Erythroblast (primary cell): Measurements from ENCODE around the gene NCBP3.

Experiments
- GATA1 ChIP-seq: IDR thresholded peaks from 2 replicates; pipeline ENCODE4 v1.6.1; 2011; ENCODE audit warnings: low read depth, mild to moderate bottlenecking, control low read depth, low read length, moderate library complexity
- POLR2A ChIP-seq: IDR thresholded peaks from 2 replicates; pipeline ENCODE4 v1.6.1; 2011; ENCODE audit warnings: mild to moderate bottlenecking, low read length

DNA sequence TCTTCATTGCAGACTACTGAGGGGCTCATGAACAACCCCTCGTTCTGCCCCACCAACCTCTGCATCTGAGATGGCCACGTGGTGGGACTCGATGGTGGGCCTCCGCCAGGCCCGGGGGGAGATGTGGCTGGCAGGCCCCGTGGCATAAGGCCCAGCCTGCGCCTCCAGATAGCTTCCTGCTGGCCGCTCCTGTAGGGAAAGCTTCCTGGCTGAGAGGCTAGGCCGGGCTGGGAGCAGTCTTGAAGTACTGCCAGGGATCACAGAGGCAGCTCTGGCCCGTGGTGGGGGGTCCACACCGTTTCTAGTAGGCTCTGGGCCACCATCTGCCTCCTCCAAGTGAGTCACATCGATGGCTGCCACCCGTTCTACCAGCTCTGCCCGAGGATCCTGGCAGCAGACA, 39.2 kb upstream of the NCBP3 start:
- no peak for TF ChIP-seq POLR2A
- no peak for TF ChIP-seq GATA1
